ENCODE data around the gene GPR61.

Gene GPR61

DNA sequence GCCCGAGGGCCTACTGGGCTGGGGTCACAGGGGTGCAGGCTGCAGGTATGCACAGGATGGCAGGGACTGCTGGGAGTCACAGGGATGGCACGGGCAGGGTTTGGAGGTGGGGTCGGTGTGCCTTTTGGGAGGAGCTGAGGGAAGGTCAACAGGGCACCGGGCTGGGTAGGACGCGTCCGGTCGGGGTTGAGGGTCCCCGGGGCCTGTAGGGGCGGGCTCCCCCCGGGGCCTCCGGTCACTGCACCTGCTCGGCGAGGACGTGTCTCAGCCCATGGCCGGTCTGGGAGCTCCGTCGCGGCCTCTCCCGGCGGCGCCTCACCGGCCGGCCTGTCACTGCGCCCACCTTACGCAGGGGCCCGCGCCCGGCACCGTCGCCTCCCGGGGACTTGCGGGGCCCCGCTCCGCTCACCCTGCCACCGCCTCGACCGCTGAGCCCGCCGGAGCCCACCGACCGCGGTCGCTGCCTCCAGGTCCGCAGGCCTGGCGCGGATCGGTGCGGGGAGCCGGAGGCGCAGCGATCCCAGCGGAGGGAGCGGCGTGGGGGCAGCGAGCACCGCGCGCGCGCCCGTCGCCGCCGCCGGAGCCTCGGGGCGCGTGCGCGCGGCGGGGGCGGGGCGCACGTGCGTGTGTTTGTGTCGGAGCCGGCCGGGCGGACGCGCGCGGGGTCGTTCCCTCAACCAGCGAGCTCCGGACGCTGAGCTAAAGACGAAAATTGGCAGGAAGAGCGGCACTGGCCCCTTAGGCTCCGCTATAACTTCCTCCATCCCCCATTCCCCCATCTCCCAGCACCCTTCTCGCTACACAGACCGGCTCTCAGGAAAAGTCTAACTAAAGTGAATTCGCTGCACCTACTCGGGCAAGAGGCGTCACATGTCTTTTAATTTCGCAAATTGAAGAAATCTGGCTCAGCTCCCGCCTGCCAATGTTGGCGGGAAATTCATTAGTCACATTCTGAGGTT, 30.2 kb upstream of the GPR61 start, which contains the start of gene AMIGO1:
TSS of gene AMIGO1 (minus strand) at position 552 of the 959 bp plus-strand sequence. CDS start 815 bp downstream, outside the sequence.
- peak; percentile 72 for DNase-seq

DNA sequence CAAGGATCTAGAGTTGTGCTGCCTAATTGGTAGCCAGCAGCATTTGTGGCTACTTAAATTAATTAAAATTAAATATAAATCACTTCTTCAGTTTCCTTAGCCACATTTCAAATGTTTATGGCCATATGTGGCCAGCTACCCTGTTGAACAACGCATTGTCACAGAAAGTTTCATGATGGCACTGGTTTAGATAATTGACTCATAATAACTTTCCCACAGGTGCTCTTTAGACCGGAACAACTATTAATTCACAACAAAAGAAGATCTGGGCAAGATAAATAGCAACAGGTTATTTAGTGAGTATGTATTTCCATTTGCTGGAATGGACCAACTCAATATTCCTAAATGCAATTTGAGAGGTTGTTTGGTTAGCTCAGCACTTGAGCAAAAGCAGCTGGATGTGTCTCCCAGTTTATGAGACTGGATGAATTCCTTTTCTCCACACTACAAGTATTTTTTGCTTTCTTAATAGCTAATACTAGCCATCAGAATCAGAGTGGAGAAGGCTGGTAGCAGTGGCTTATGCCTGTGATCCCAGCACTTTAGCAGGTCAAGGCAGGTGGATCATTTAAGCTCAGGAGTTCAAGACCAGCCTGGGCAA, 26.5 kb upstream of the GPR61 start:
- DNase-seq: no peak

GRCh38 chr1:109514846-109515245, 24.8 kb upstream of the GPR61 start:
- DNase-seq: no peak

DNA sequence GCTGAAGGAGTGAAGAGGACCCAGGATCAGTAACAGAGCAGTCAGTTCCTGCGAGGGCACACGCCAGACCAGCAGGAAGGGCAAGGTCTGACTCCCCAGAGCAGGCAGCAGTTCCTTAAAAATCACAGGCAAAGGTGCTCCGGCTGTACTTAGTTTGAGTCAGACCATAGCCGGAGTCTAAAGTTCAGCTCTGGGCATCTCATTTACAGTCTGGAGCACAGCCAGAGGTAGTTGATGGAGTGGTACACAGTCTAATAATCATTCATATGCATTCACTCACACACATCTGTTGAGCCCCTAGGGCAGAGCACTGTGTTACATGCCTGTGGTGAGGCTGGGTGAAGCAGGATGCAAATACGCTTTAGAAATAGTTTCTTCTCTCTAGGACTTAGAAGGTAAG, 22.8 kb upstream of the GPR61 start:
- DNase-seq: no peak

DNA sequence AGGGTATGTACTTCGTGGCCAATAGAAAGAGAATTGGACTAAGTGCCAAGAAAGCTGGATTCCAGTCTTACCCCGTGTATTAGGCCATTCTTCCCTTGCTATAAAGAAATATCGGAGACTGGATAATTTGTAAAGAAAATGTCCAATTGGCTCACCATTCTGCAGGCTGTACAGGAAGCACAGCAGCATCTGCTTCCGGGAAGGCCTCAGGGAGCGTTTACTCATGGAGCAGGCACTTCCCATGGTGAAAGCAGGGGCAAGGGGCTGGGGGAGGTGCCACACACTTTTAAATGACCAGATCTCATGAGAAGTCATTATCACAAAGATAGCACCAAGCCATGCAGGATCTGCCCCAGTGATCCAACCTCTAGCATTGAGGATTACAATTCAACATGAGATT, 22.3 kb upstream of the GPR61 start:
- no peak for DNase-seq

DNA sequence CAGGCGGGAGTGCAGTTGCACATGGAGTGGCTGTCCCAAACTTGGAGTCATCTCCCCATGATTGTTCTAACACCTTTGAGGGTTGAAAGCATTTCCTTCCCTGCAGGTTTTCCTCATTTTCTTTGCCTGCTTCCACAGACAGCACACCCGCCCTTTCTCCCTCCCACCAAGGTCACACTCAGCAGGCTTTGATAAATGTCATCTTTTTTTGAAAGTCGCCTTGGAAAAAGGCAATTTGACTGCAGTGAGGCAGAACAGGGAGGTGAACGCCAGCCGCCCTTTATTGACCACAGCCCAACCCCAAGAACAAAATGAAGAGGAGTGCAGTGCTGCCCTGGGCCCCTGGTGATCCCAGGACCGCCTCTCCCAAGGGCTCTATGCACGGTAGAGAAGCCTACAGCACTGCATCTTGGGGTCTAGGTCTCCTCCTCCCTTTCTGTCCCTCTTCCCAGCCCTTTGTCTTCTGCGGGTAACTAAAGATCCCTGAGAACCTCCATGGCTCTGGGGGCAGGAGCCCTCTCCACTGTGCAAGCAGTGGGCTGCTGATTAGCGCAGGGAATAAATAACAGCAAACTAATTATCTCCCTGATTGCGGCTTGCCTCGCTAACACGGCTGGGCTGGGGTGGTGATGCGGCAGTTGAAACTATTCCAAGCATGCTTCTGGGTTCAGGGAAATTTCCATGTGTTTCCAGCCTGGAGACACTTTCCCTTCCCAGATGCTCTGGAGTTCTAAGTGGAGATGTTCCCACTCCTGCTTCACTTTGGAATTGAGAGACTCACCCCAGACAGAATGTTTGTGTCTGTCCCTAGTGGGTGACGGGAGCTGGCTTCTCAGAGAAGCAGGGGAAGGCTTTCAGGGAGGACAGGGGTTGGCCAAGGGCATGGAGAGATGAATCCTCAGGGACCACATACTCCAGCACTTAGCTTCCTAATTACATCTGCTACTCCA, 18.4 kb upstream of the GPR61 start:
- no peak for DNase-seq

DNA sequence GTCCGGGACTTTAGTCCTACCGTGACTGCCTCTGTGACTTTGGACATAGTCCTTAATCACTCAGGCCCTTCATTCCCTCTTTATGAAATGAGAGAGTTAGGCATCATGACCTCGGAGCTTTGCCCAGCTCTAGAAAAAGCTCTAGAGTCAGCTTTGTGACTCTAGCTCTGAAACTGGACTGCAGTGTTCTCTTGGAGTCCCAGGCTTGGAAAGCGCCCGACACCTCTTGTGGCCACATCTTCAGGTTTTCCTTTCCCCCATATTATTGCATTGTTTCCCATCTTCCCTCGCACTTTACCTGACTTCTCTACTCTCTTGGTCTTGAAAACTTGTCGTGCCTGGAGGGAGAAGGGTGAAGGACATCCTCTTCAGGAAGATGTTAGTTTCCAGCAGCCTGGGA, 17.6 kb upstream of the GPR61 start:
- no peak for DNase-seq

- no peak for DNase-seq
Measured at GRCh38 chr1:109523706-109524105, 16.0 kb upstream of the GPR61 start.

DNA sequence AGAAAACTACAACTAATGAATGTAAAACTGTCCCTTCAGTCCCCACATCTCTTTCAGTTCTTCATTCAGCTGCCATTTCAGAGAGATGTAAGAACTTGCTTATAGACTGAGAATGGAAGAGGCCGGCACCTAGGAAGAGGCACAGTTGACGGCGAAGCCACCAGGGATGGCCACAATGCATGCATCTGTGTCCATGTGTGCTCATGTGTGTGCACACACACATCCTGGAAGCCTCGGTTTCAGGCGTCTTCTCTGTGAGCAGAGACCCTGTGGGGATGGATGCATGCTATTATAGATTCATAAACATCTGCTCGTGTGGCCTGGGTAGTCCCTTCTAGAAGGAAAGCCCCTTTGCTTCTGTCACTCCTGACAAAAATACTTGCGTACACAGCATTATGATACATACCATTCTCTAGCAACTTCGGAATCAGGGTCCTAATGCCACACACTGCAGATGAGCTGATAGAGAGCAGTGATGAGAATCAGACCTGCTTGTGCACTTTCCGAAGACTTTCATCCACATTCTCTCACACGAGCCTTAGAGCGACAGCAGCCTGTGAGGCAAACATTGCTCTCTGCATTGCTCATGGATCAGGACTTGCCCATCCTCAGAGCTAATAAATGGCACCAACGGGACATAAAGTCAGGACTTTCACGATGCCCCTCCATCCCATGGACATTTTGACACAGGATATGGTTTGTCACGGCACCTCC, 12.4 kb upstream of the GPR61 start:
- no peak for DNase-seq

DNA sequence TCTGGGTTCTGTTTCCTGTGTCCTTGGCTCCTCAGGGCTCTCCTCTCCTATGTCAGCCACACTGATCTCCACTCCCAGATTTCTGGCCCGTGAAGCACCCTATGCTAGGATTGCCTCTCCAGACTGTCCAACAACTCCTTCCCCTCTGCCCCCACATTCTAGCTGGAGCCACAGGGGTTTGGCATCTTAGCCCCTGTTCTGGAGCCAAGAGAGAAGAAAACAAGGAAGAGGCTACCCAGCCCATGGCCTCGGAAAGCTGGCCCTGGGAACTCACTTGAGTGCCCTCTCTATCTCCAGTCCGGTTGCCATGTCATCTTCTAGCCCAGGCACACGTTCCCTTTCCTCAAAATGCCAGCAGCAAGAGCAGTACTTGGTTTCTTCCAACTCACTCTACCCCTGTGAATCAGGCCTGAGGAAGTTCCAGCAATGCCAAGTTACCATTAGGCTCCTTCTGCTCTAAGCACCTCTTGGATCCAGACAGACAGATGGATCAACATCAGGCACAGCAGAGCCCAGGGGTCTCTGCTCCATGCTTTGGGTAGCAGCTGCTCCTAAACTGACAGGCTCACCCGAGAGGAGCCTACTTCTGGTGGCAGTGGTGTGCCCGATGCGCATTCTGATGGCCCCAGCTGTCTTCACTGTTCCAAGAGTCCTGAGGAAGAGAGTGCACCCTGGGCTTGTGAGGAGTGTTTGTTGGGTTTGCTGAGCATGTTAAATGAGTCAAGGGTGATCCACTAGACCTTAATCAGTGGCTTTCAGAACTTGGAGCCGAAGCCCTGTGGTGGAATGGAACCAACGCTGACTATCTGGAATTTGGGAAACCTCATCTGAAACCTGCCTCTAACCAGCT, 11.6 kb upstream of the GPR61 start:
- DNase-seq: no peak

- no peak for DNase-seq
Measured at GRCh38 chr1:109528712-109529111, 11.0 kb upstream of the GPR61 start.

GRCh38 chr1:109529881-109530456, 9.7 kb upstream of the GPR61 start:
- no peak for DNase-seq

DNA sequence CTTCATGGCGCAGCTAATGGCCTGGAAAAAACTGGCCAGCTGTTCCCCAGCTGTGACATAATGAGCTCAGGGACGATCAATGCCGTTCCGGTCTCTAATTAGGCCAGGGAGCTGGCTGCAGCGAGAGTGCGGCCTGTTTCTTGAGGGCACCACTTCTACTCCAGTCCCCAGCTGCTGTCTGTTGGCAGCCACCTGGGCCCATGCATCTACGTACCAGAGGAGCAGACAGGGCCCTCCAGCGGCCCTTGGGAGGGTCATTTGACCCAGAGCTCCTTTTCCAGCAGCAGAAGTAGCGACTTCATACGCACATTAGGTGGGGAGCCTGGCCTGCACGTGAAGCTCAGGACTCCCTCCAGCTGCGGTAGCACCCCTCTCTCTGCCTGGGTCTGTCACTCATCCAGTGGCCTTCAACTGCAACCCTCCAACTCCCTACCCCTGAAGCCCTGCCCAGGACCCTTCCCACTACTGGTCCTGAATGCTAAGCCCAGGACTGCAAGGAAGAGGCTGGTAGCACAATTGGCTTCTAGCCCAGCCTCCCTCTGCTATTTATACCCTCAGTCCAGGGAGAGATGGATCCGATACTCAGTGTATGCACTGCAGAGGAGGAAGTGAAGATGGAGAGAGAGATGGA, 9.1 kb upstream of the GPR61 start:
- DNase-seq: no peak

GRCh38 chr1:109531380-109531779, 8.3 kb upstream of the GPR61 start:
- no peak for DNase-seq

- no peak for DNase-seq
Measured at GRCh38 chr1:109531826-109532364, 7.8 kb upstream of the GPR61 start.

DNA sequence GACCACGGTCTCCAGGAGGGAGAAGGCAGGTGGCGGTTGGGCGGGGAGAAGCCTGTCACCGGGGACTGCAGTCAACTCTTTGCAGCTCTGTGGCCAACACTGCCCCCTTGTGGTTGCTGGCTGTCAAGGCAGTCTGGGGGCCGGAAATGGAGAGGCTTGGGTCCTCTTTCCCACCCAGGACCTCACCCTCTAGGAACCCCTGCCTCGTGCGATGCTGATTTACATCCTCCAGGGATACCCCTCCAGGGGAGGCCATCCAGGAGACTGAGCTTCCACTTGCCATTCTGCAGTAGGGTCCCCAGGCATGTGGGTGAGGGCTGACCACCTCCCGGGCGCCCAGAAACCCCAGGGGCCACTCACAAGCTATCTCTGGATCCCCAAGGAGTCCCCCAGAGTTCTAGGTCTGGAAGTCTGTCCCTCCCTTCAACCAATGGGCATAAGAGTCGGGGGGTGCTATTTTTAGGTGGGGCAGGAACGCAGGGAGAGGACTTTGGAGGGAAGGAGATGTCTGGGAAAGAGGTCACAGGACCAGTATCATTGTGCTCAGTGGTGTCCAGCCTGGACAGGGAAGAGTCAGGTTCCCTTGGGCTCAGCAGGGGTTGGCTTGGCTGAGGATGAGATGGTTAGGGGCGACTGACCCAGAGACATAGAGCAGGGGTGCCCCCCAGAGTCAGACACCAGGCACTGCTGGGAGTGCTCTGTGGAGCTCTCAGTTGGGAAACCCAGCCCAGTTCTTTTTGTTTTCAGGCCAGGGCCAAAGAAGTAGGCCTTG, 7.1 kb upstream of the GPR61 start:
- DNase-seq: peak; percentile 93

DNA sequence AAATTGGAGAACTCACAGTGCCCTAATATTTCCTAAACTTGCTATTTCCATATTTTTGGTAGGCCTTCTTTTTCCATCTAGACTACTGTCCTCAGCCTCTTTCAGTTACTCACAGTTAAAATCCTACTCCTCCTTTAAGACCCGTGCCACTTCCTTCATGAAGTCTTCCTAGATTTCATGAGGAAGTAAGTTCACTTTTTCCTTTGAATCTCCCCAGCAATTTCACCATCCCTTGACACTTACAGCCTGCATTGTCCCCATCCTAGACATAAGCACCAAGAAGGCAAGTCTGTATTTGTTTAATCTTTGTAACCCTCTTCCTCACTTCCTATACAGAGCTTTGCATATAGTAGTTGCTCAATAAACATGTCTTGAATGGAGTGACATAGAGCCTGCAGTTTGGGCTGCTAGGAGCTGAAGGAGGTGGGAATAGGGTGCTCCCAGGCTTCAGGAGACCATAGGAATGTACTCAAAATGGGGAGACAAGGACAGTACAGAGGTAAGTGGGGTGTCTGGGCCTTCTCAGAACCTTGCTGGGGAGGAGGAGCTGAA, 5.3 kb upstream of the GPR61 start:
- no peak for DNase-seq

DNA sequence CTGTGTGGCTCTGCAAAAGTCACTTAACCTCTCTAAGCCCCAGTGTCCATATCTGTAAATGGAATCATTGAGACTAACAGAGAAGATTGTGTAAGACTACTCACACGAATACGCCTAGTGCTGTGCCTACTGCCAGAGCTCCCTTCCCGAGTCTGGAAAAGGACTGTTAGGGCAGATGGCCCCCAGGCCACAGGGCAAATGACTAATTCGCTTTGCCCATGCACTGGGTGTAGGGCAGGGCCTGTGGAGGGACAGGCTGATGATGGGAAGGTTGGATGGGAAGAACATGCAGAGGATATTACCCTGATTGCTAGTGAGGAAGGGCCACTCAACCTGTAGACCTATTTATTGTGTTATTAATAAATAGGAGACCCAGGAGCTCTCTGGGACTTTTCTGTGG, 4.2 kb upstream of the GPR61 start:
- no peak for DNase-seq

- no peak for DNase-seq
Measured at GRCh38 chr1:109535971-109536491, 3.6 kb upstream of the GPR61 start.

Data from activated CD4-positive, CD25-positive, alpha-beta regulatory T cell treated with anti-CD3 and anti-CD28 coated beads, Interleukin-2, amount 50 U/mL, for 72 hours (primary cell).